GM12864 (cell line): ENCODE measurements around the gene FAM180A.

Experiments
- DNase-seq: peaks from one replicate; pipeline ENCODE4 v3.0.0-alpha.2; 2011; ENCODE audit warnings: low read depth
- H3K4me3 ChIP-seq: 2 replicates; pipeline ENCODE4 v1.5.1; 2011; ENCODE audit warnings: mild to moderate bottlenecking, low read depth, low read length, control low read depth
- CTCF ChIP-seq: IDR thresholded peaks from 2 replicates; pipeline ENCODE4 v1.5.1; 2011; ENCODE audit warnings: low read depth, mild to moderate bottlenecking, moderate library complexity, low read length, control low read depth, inconsistent platforms; ENCODE audit errors: missing control alignments

Gene FAM180A

GRCh38 chr7:135733603-135734342, 14.8 kb downstream of the FAM180A start:
- TF ChIP-seq CTCF, result no peak
- no peak for DNase-seq
- no peak overlapping the region for H3K4me3 ChIP-seq

GRCh38 chr7:135731131-135731530, 17.5 kb downstream of the FAM180A start:
- TF ChIP-seq CTCF, result no peak
- DNase-seq, result no peak
- no peak overlapping the region for H3K4me3 ChIP-seq

GRCh38 chr7:135729230-135729629, 19.4 kb downstream of the FAM180A start:
- DNase-seq, result no peak
- H3K4me3 ChIP-seq, result no peak overlapping the region
- no peak for TF ChIP-seq CTCF

GRCh38 chr7:135728136-135728669, 20.4 kb downstream of the FAM180A start, which contains the start of gene SLC13A4:
Gene SLC13A4 (minus strand): TSS chr7:135728186. CDS start chr7:135727496, 690 bp downstream.
- TF ChIP-seq CTCF, result no peak
- DNase-seq, result no peak
- H3K4me3 ChIP-seq, result no peak within 1 kb of the TSS

- no peak for DNase-seq
- no peak overlapping the region for H3K4me3 ChIP-seq
- no peak for TF ChIP-seq CTCF
These were observed 21.5 kb downstream of the FAM180A start for GRCh38 chr7:135726911-135727673.

- no peak for TF ChIP-seq CTCF
- H3K4me3 ChIP-seq, result no peak overlapping the region
- no peak for DNase-seq
These were observed 22.3 kb downstream of the FAM180A start for GRCh38 chr7:135726276-135726788.
